Measurements from ENCODE around the gene IGDCC3.

GRCh38 chr15:65423150-65423975 lies 45.6 kb upstream of the IGDCC3 start:
- TF ChIP-seq CTCF (optimal IDR thresholded peaks at IDR 0.05 in 1 of 3, IDR thresholded peaks at IDR 0.05 in 1 of 3, conservative IDR thresholded peaks at IDR 0.05 in 1 of 3; ENCODE audit: extremely low read depth in 1 of 3, insufficient read depth in 2 of 3, low read length in 3 of 3) = no peak
- peak; percentile 84 for TF ChIP-seq EZH2 (IDR thresholded peaks at IDR 0.05; ENCODE audit: low read length)

Data from keratinocyte (primary cell).